ENCODE results near the gene BAZ2A.

BAZ2A gene

GRCh38 chr12:56630180-56630632 is at the start of gene BAZ2A:
Gene BAZ2A, minus strand, starts transcription at chr12:56630326. Its CDS starts 12,796 bp downstream, at chr12:56617530.
- H3K4me1 ChIP-seq (ENCODE audit: control insufficient read depth, insufficient read depth, low read length) = peaks cover 28% of the 10 kb centered on the region
- ChIA-PET CTCF (interaction anchor here (0.5 to 1.9 kb wide), 5 partner anchors 24 to 462 kb away, joined by 3 to 10 read pairs (median 4); no protein-coding TSS in a partner anchor), POLR2A (interaction anchor here (1.1 kb wide), 1 partner anchor 9 kb away, joined by 3 read pairs; no protein-coding TSS in a partner anchor)
- H3K4me3 ChIP-seq (ENCODE audit: low read depth, low read length) = peak within 1 kb of the TSS; percentile 95
- no peaks in the 10 kb centered on the region for H3K9me3 ChIP-seq (ENCODE audit: control insufficient read depth, insufficient read depth, low read depth, low read length)
- H3K27ac ChIP-seq (ENCODE audit: extremely low read depth, low read depth, low read length) = peak within 1 kb of the TSS; percentile 88
- peaks cover 7 to 14% of the 10 kb centered on the region in 2 experiments; a peak in 2 of 3 replicates for H3K36me3 ChIP-seq (ENCODE audit: control insufficient read depth in 2 of 2, insufficient read depth in 1 of 2, low read length in 2 of 2)
- TF ChIP-seq ZNF549 (tag by site-specific recombination; IDR thresholded peaks at IDR 0.05) (no peak), ZNF670 (tag by site-specific recombination; IDR thresholded peaks at IDR 0.05; ENCODE audit: low read depth) (no peak), ZNF548 (tag by site-specific recombination; IDR thresholded peaks at IDR 0.05) (no peak), REPIN1 (tag by site-specific recombination; IDR thresholded peaks at IDR 0.05; ENCODE audit: low read depth) (no peak), ZNF704 (tag by site-specific recombination; IDR thresholded peaks at IDR 0.05) (no peak), ZNF146 (tag by site-specific recombination; IDR thresholded peaks at IDR 0.05) (0 out of 2 replicates have a peak, but pooled peaks have one; percentile 23), SCRT2 (tag by site-specific recombination; IDR thresholded peaks at IDR 0.05) (peak; percentile 52), ZNF501 (tag by site-specific recombination; IDR thresholded peaks at IDR 0.05) (peak; percentile 89), ZNF843 (tag by site-specific recombination; IDR thresholded peaks at IDR 0.05) (peak; percentile 67; the same call in 1 of the 2 replicates), ZNF266 (tag by site-specific recombination; IDR thresholded peaks at IDR 0.05; ENCODE audit: low read depth) (no peak), ZNF561 (tag by site-specific recombination; IDR thresholded peaks at IDR 0.05; ENCODE audit: borderline replicate concordance) (peak; percentile 97), AEBP2 (tag by site-specific recombination; IDR thresholded peaks at IDR 0.05; ENCODE audit: borderline replicate concordance) (0 out of 2 replicates have a peak, but pooled peaks have one; percentile 30), ZNF544 (tag by site-specific recombination; IDR thresholded peaks at IDR 0.05) (no peak), ZNF280D (tag by site-specific recombination; IDR thresholded peaks at IDR 0.05) (peak; percentile 40; the same call in 1 of the 2 replicates), YY1 (tag by site-specific recombination; IDR thresholded peaks at IDR 0.05) (peak; percentile 79), SP3 (tag by site-specific recombination; IDR thresholded peaks at IDR 0.05) (peak; percentile 81), BCL11B (tag by site-specific recombination; IDR thresholded peaks at IDR 0.05; ENCODE audit: low read depth) (peak; percentile 41; the same call in 1 of the 2 replicates), ZEB2 (tag by site-specific recombination; IDR thresholded peaks at IDR 0.05) (peak; percentile 91), SP7 (tag by site-specific recombination; IDR thresholded peaks at IDR 0.05) (peak; percentile 90), ZNF76 (tag by site-specific recombination; IDR thresholded peaks at IDR 0.05; ENCODE audit: borderline replicate concordance, low read depth) (peak; percentile 59; the same call in 1 of the 2 replicates), INSM2 (tag by site-specific recombination; IDR thresholded peaks at IDR 0.05) (peak; percentile 69), ZNF621 (tag by site-specific recombination; IDR thresholded peaks at IDR 0.05) (no peak), ZNF580 (tag by site-specific recombination; IDR thresholded peaks at IDR 0.05) (peak; percentile 57; the same call in 1 of the 2 replicates), PRDM10 (tag by site-specific recombination; IDR thresholded peaks at IDR 0.05) (peak; percentile 95)

Data from HEK293 (cell line).